Left ventricle myocardium inferior (tissue), 1 donor: Measurements from ENCODE around the gene RYK. TPM values are rescaled to one million over a fixed set of nuclear protein-coding genes. Genes with fewer than 3 reads are reported as not detected.

Source experiments
- DNase-seq: peaks from one replicate; pipeline ENCODE4 v3.0.0-alpha.2; 2020
- H3K27ac ChIP-seq: fragments of 200-600 bp; replicated peaks from 2 replicates; pipeline ENCODE4 v1.8.0; 2021
- H3K27me3 ChIP-seq: fragments of 200-600 bp; 2 replicates; pipeline ENCODE4 v1.8.0; 2021; ENCODE audit warnings: low read depth
- H3K36me3 ChIP-seq: fragments of 200-600 bp; 2 replicates; pipeline ENCODE4 v1.8.0; 2021
- H3K4me1 ChIP-seq: fragments of 200-600 bp; 2 replicates; pipeline ENCODE4 v1.8.0; 2021
- H3K4me3 ChIP-seq: fragments of 200-600 bp; 2 replicates; pipeline ENCODE4 v1.8.0; 2021; ENCODE audit warnings: mild to moderate bottlenecking, moderate library complexity
- H3K9me3 ChIP-seq: fragments of 200-600 bp; replicated peaks from 2 replicates; pipeline ENCODE4 v1.8.0; 2021
- intact Hi-C: fragments of 100-400 bp; cut with micrococcal nuclease; formaldehyde crosslinking; loops from one replicate; pipeline ENCODE4 v1.11.0; 2022
- total RNA-seq: library from RNA; stranded (reverse); fragmentation: NEBNext Ultra II Directional; extraction: Animal tissue kit (Norgen Biotek cat#: 25700); gene quantifications from one replicate; pipeline ENCODE4 v1.2.1, GENCODE V29; 2021
- TF ChIP-seq, protein P1 (sequence below): fragments of 200-600 bp; IDR thresholded peaks from 2 replicates; pipeline ENCODE4 v1.8.0; 2021; ENCODE audit warnings: antibody characterized with exemption, mild to moderate bottlenecking, borderline replicate concordance
- donor health status: DM: no; HTN: yes; CAD: no; lungs with severe emphysema.

RYK gene
- total RNA-seq, 1 donor from 2014 or later = 32.3 TPM

DNA sequence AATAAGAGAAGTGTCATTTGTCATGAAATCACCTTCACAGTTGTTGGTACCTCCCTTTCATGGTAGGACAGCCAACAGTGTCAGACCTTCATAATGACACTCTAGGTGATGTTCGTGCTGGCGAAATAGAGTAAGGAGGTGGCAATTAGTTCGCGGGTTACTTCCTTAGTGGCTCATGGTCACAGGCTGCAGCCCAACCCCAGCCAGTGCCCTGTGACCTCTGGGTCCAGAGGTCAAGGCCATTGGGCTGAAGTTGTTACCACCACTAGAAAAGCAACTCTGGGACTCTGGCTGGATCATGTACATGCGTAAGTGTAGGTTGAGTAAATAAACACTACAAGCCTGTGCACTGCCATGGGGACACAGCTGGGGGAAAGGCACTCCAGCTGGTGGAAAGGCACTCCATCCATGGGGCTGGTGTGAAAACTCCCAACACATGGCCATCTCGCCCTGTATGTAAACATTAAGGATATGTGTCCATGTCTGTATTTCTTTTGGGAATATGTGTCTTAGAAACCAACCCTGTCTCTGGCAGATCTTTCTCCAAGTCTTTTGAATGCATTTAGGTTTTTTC is 106.7 kb downstream of the RYK start:
- peak overlapping the region; percentile 41 for H3K27ac ChIP-seq
- peaks cover 5% of the 10 kb centered on the region for H3K36me3 ChIP-seq
- H3K9me3 ChIP-seq = peaks cover 18% of the 10 kb centered on the region
- intact Hi-C loops = no loop called here
- no peak overlapping the region for H3K4me3 ChIP-seq
- no peaks in the 10 kb centered on the region for H3K27me3 ChIP-seq
- TF ChIP-seq, protein P1, sequence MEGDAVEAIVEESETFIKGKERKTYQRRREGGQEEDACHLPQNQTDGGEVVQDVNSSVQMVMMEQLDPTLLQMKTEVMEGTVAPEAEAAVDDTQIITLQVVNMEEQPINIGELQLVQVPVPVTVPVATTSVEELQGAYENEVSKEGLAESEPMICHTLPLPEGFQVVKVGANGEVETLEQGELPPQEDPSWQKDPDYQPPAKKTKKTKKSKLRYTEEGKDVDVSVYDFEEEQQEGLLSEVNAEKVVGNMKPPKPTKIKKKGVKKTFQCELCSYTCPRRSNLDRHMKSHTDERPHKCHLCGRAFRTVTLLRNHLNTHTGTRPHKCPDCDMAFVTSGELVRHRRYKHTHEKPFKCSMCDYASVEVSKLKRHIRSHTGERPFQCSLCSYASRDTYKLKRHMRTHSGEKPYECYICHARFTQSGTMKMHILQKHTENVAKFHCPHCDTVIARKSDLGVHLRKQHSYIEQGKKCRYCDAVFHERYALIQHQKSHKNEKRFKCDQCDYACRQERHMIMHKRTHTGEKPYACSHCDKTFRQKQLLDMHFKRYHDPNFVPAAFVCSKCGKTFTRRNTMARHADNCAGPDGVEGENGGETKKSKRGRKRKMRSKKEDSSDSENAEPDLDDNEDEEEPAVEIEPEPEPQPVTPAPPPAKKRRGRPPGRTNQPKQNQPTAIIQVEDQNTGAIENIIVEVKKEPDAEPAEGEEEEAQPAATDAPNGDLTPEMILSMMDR = no peak
- H3K4me1 ChIP-seq = peaks cover 33% of the 10 kb centered on the region
- no peak for DNase-seq

DNA sequence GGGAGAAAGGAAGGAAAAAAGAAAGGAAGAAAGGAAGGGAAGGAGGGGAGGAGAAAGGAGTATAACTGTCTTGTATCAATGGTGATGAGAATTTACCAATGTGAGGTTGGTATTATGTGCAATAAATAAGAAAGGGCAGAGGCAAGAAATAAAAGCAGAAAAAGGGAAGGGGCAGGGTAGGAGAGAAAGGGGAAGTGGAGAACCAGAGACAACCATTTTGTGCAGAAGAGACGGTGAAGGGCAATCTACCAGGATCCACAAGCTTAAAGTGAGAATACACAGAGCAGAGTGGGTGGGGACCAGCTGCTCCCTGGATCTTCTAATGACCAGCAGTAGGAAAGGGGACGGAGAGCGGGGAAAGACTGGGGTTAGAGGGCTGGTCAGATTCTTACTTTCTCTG is 114.1 kb downstream of the RYK start:
- Histone ChIP-seq H3K4me3 (no peak overlapping the region), H3K36me3 (peaks cover 5% of the 10 kb centered on the region), H3K27ac (no peak overlapping the region), H3K4me1 (no peaks in the 10 kb centered on the region), H3K27me3 (no peaks in the 10 kb centered on the region), H3K9me3 (peaks cover 20% of the 10 kb centered on the region)
- TF ChIP-seq, protein P1 = no peak
- intact Hi-C loops = no loop called here
- no peak for DNase-seq

DNA sequence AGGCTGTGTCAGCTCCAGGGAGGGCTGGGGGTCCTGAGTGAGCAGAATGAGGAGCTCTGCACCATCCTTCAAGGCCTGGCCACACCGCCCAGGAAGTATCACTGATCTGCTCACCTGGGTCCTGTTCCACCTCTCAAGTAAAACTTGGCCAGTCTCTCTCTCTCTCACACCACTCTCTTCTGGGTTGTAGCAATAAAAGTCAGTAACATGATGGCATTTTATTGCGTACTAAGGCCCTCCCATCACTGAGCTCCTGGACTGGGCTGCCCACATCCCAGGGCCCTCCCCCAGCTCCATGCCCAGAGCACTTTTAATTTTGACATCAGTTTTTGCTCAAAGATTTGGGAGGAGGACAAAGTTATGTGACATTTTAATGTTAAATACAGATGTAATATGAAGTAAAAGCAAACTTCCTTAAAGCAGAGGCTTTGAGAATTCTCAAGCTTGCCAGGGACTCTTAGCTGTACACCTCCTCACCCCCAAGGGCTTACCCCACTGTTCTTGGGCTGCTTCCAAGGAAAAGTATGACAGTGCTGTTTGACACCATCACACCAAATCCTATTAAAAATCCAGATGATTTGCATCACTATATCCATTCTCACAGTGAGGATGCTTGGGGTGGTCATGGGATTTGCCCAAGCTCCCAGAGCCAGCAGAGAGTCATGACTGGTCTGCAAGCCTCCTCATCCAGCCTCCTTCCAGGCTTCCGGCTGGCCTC is 115.8 kb downstream of the RYK start:
- Histone ChIP-seq H3K4me1 (no peaks in the 10 kb centered on the region), H3K27ac (no peak overlapping the region), H3K9me3 (peaks cover 19% of the 10 kb centered on the region), H3K4me3 (no peak overlapping the region), H3K27me3 (no peaks in the 10 kb centered on the region), H3K36me3 (no peaks in the 10 kb centered on the region)
- intact Hi-C loops = no loop called here
- no peak for DNase-seq
- TF ChIP-seq, protein P1 = no peak

DNA sequence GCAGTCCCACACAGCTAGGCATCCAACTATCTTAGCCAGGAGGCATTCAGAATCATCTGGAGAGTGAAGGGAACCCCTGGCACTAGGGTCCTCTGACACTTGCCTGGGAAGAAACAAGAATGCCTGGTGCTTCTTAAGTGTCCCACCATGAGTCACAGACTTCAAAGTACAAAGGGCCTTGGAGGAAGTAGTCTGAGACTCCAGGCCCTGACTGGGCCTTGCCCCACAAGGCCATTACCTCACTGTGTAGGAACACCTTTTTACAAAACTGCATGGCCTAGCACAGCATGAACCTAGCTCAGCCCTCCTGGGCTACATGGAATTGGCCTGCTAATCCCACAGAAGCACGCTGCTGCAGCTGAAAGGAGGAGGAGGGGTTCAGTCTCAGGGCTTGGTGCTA is 116.4 kb downstream of the RYK start:
- DNase-seq = no peak
- TF ChIP-seq, protein P1 = no peak
- Histone ChIP-seq H3K36me3 (peaks cover under 1% of the 10 kb centered on the region), H3K27ac (no peak overlapping the region), H3K4me1 (no peaks in the 10 kb centered on the region), H3K27me3 (no peaks in the 10 kb centered on the region), H3K9me3 (peaks cover 19% of the 10 kb centered on the region), H3K4me3 (no peak overlapping the region)
- intact Hi-C loops = no loop called here

DNA sequence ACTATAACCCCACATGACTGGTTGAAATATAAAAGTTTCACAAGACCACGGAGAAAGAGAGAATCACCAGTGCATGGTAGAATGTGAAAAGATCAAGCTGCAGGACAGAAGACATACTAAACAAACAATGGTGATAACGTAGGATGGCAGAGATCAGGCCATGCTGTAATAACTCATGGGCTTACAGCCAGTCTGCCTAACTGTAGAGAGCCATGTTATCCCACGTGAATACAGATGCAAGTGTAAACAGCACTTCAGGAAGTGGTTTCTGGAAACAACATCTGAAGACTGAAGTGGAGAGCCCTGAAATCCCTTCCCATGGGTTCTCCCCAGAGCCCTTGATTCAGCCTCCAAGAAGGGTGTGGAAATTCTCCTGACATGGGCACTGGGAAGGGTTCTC is 117.7 kb downstream of the RYK start:
- H3K4me3 ChIP-seq = no peak overlapping the region
- peaks cover 11% of the 10 kb centered on the region for H3K9me3 ChIP-seq
- no peaks in the 10 kb centered on the region for H3K4me1 ChIP-seq
- no peak overlapping the region for H3K27ac ChIP-seq
- intact Hi-C loops = no loop called here
- H3K27me3 ChIP-seq = no peaks in the 10 kb centered on the region
- peaks cover 9% of the 10 kb centered on the region for H3K36me3 ChIP-seq
- no peak for DNase-seq
- TF ChIP-seq, protein P1 = no peak
